Measurements from ENCODE around the gene SELENBP1.
"Not testable (repeated sequence)": the region's sequence is repeated elsewhere in the genome, so short reads cannot be mapped to it uniquely, and the experiment has no call there.

SELENBP1 gene

DNA sequence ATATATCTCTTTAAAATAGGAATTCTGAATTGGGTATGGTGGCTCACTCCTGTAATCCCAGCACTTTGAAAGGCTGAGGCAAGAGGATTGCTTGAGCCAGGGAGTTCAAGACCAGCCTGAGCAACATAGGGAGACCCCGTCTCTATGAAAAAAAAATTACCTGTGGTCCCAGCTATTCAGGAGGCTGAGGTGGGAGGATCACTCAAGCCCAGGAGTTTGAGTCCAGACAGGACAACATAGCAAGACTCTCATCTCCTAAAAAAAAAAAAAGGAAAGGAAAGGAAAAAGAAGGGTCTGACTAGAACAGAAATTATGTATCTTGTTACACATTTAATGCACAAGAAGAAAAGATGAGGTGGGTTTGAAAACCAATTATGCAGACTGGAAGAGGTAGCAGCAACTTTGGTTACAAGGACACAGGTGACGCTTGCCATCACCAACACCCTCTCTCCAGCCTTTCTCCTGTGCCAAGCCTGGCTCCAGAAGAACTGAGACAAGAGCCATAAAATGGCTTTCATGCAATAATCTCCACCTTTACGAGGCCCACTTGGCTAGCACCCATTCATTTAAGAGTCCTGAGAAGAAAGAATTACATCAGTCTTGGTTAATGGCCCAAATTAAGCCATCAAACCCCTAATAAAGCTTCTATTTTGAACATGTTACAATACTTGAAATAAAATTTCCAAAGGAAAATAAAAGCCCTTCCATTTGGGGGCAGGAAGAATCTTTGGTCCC, 4.8 kb upstream of the SELENBP1 start:
- no peak for DNase-seq (ENCODE audit: low spot score)

DNA sequence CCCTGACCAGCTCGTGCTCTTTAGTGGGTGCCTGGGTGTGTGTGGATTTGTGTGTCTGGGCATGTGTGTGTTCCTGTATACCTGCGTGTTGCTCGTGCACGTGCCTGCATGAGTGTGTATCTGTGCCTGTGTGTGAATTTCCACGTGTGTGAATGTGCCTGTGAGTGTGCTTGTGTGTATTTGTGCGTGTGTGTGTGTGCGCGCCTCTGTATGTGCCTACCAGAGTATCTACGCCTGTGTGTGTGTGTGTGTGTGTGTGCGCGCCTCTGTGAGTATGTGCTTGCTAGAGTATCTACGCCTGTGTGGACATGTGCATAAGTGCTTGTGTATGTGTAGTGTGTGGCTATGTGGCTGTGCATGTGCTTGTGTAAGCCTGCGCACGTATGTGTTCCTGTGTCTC, 691 bp upstream of the SELENBP1 start:
- no peak for DNase-seq (ENCODE audit: low spot score)

DNA sequence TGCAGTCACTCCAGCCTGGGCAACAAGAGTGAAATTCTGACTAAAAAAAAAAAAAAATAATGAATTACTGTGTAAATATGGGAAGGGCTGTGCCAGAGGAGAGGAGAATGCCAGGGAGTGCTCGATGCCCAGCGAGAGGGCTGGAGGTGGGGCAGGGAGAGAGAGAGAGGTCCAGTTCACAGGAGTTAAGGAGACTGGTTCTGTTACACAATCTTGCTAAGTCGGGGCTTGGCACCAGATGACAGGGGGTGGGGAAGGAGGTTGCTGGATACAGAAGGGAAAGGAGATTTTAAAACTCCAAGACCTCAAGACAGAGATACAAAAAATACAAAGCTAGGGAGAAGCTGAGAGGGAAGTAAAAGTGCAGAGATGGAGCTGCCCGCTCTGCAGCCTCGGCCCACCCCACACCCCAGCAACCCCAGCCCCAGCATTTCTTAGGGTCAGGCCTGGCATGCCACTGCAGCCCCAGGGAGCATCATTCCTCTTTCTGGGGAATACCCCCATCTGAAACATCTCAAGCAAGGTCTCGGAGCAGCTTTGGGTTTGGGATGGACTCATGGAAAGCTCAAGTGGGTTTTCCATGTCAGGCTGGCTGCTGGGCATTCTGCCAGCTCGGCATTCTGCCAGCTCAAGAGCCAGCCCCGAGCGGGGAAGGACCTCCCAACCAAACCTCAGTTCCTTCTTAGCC, 991 bp downstream of the SELENBP1 start:
- DNase-seq (ENCODE audit: low spot score) = no peak

DNA sequence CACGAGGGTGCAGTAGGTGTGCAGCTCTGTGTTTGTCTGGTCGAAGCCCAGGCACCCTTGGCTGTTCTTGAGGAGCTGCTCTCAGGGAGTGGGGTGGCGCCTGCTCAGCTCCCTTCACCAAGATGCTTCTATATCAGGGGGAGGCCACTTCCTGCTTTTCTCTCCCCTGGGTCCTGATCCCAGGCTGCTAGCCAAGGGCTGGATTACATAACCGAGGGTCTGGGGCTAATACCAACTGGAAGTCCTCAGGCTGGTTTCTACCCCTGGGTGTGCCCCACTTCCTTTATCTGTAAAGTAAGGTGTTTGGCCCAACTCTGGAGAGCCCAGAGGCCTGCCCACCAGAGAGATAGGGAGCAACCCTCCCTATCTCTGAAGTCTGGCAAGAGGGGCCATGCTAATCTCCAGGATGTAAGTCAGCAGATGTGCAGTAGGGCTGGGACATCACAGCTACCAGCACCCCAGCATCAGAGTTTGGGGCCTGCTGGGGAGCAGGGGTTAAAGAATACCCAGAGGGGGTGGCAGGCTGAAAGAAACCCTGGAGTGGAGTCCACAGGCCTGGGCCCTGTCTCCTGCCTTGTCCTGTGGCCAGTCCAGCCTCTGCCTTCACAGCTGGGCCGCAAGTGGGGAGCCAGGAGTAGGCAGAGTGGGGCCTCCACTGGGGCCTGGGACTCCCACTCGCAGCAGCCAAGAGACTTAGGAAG, 2.1 kb downstream of the SELENBP1 start:
- no peak for DNase-seq (ENCODE audit: low spot score)

DNA sequence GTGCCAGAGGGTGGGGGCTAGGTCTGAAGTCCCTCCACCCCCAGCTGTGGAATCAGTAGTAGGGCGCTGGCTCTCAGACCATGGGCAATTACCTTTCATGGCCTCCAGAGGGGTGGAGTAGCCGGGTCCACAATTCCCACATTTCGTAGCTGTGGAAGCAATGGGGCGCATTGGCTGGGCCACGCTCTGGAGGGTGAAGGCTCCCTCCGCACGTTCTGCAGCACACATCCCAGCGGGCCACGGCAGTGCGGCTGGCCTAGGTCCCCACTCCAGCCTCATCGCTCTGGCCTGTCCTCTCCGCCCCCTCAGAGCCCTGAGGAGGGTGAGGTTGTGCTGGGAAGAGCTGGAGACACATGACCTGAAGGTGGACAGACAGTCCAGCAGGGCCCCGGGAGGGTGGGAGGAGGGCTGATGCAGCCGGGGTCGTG, 2.9 kb downstream of the SELENBP1 start:
- DNase-seq (ENCODE audit: low spot score) = no peak

DNA sequence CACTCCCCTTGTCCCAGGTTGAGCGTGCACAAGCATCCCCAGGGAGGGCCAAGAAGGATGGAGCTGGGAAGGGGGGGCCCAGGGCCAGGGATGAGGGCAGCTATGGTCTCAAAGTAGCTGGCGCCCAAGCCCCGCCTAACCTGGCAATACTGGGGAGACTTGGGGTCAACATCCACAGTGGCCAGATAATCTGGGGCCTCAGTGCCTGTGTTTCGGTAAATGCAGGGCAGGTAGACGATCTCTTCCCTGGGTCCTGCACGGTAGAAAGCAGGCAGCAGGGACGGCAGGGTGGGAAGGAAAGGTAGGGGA, 3.2 kb downstream of the SELENBP1 start:
- DNase-seq (ENCODE audit: low spot score) = no peak

DNA sequence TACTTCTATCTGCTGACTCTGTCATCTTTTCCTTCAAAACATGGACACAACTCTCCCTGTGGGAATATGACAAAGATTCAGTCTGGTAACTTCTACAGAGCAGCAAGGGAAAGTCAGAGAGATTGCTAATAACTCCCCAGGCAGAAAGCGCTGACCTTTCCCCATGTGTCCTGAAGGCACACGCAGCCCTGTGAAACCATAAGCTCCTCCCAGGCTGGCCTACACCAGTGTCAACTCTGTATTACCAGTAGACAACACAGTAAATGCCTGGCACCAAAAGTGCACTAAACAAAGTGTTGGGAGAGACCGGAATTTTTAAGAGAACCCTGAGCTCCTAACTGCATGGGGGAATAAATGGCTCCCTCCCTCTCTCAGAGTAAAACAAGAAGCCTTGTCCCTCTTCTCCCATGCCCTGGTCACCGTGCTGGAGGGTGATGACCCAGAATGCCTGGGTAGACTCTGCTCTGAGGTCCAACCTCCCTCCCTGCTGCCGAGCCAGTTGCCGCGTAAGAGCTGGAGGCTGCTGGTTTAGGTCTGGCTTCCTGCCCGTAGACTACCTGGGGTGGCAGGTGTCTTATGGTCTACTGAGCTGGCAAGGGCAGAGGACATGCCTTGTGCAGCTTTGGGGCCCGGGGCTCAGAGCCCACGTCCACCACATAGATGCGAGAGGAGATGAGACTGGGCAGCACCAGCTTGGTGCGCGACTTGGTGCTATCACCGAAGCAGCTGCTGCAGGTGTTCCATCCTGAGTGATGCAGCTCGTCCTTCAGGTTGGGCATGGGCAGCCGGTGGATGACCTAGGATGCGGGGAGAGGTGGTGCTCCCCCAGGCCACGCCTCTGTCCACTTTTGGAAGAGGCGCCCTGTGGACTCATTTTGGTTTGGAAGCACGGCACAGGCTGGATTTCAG, 3.9 kb downstream of the SELENBP1 start:
- no peak for DNase-seq (ENCODE audit: low spot score)

DNA sequence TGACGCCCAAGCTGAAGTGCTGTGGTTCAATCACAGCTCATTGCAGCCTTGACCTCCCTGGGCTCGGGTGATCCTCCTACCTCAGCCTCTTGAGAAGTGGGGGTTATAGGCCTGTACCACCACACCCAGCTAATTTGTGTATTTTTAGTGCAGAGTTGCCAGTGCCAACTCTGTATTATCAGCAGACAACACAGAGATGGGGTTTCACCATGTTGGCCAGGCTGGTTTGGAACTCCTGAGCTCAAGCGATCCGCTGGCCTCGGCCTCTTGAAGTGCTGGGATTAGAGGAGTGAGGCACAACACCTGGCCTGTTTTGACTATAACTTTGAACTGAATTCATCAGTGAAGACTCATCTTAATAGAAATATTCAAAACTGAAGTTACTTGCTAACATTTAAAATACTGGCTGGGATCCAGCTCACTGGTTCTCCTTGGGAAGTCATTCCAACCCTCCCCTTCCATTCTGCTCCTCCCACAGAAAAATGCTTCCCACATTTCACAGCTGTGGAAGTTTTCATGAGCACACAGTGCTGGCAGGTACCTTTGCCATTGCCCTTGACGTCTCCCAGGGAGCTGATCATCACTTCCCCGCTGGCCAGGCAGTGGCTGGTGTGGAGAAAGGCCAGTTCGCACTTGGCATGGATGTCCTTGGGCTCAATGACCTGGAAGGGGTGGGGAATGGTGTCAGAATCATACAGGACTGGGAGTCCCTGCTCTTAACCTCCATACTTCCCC, 4.7 kb downstream of the SELENBP1 start:
- DNase-seq (ENCODE audit: low spot score) = no peak

DNA sequence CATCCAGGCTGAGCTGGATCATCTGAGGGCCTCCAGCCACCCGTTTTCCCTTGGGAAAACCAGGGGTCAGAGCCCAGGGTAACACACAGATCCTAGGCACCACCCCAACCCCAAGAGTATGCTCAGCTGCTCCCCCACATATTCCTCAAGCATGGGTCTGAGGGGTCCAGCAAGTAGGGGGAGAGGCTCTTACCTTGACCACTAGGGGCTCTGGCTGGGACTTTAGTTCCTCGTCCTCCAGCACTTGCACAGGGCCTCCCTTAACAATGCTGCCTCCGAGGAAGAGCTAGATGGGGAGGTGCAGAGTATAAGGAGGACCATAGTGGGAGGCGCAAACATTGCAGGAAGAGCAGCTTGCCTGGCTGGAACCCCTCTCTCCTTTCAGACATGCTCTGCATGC, 7.5 kb downstream of the SELENBP1 start:
- no peak for DNase-seq (ENCODE audit: low spot score)

DNA sequence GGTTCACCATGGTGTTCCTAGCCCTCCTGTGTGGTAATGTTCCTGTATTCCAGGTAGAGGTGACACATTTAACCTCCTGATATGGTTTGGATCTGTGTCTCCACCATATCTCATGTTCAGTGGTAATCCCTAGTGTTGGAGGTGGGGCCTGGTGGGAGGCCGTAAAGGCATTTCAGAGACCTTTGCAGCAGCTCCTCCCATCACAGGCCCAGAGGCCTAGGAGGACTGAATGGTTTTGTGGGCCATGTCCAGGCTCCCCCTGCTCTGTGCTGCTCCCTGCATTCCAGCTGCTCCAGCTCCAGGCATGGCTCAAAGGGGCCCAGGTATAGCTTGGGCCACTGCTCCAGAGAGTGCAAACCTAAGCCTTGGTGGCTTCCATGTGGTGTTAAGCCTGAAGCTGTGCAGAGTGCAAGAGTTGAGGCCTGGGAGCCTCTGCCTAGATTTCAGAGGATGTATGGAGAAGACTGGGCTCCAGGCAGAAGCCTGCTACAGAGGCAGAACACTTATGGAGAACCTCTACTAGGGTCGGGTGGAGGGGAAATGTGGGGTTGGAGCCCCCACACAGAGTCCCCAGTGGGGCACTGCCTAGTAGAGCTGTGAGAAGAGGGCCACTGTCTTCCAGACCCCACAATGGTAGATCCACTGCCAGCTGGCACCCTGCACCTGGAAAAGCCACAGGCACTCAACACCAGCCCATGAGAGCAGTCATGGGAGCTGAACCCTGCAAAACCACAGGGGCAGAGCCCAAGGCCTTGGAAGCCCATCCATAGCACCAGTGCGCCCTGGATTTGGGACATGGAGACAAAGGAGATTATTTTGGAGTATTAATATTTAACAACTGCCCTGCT, 10.0 kb downstream of the SELENBP1 start:
- DNase-seq (ENCODE audit: low spot score) = no peak

DNA sequence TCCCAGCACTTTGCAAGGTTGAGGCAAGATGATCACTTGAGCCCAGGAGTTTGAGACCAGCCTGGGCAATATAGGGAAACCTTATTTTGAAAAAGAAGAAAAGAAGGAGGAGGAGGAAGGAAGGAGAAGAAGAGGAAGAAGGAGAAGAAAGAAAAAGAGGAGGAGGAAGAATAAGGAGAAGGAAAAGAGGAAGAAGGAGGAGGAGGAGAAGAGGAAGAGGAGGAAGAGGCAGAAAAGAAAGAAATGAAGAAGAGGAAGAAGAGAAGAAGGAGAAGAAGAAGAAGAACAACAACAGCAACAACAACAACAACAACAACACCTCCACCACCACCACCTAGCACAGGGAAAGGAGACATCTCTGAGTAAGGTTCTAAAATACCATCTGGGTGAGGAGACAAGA, 10.6 kb downstream of the SELENBP1 start:
- no peak for DNase-seq (ENCODE audit: low spot score)

DNA sequence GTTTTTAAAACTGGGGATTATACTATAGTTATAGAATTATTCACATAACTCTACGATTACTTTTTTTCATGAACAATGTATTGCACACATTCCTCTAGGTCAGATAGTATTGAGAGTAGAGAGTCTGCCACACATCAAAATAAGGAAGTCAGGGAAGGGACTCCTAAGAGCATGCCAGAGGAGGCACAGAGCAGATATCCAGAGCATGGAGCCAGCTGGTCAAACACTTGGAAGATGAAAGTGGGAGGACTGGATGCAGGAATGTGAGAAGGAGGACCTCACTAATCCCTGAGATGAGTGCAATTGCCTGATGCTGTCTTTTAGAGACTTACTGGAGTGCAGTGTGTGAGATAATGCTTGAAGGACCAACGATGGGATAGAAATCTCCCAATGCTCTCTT, 15.8 kb downstream of the SELENBP1 start:
- no peak for DNase-seq (ENCODE audit: low spot score)

DNA sequence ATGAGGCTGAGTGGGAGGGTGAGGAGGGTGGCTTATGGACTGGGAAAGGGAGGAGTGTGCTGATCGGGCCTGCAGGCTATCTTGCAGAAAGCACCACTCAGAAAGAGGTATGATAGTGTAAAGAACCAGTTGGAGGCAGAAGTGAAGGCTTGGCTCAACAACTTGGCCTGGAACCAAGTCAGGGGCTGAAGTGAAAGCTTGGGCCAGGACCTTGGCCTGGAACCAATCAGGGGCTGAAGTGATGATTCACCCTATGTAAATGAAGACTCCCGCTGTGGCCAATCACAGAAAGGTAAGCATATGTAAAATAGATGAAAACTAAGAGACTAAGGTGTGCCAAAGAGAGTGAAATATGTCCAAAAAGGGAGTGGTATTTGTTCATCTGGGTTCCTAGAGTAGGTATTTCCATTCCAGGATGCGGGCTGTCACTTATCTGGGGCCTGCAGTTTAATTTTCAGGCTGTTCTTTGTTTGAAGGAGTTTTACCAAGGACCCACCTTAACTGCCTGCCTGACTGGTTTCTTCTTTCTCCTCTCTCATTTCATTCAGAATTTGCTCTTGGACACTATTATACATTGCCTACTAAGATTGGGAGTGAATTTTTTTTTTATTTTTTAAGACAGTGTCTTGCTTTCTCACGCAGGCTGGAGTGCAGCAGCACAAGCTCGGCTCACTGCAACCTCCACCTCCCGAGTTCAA, 20.3 kb downstream of the SELENBP1 start:
- DNase-seq (ENCODE audit: low spot score) = no peak

DNA sequence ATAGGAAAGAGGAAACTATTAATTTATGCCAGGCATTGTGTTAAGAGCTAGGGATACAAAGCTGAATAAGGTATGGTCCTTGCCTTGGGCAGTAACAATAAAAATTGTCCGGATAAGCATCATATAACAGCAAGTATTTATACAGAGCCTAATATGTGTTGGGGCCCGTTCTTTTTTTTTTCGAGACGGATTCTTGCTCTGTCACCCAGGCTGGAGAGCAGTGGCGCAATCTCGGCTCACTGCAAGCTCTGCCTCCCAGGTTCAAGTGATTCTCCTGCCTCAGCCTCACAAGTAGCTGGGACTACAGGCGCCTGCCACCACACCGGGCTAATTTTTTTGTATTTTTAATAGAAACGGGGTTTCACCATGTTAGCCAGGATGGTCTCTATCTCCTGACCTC, 22.2 kb downstream of the SELENBP1 start:
- DNase-seq (ENCODE audit: low spot score) = not testable (repeated sequence)

DNA sequence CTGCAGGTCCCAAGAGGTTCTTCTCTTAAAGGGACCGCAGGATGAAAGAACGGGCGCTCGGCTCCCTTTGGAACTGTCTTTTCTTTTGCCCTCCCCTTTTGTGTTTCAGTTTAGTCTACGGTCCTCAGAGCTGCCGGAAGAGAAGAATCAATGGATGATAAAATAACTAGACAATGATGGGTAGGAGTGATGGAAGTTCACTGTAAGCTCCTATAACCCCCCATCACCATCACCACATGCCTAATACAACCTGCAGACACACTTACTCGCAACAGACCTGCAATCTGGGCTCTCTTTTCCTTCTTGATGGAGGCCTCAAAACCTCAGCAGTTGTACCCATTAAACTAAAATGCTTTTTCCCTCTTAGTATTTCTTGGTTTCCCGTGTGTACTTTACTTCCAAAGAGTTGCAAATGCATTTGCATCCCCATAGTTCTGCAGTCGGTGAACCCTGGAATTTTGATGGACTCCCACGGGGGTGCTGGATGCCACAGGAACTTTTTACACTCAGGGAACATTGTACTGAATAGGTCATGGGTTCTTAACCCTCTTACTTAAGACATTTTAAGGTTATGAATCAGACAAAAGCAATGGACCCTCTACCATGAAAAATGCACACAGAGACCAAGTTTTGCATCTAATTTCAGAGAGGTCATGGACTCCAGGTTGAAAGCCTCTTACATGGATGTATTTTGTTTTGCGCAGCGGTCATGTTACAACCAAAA, 24.8 kb downstream of the SELENBP1 start:
- no peak for DNase-seq (ENCODE audit: low spot score)

DNA sequence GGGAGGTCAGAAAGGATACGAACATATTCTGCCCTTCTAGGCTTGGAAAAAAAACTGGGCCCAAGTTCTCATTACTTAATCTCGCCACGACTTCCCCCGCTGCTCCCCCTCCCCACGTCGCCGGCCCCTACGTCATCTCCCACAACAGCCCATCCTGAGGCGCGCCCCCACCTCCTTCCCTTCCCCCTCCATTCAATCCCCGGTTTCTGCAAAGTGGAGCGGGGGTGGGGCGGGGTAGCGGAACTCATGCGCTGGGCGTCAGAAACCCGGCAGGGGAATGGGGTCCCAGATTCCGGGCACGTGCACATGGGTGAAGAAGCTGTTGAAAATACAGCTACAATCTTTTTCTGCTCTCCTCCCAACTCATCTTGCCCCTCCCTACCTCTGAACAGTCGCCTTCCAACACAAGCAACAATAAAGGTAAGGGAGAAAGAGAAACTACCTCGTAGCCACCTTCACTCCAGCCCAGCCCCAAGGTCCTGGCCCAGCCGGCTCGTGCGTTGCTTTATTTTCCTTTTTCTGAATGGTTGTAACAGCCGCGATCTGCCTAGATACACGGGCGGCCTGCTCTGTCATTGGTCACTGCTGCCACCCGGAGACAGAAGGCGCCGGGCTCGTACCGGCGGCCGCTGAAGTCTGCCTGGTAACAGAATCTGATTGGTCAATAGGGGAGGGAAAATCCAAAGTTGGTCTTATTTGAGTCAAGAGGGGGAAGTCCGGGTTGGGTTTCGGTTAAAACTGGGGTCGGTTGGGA, 25.6 kb downstream of the SELENBP1 start, which contains the start of gene RFX5:
Gene RFX5, minus strand, starts transcription at position 484 of the 754 bp plus-strand sequence. CDS start 932 bp downstream, outside the sequence.
- peak; percentile 99 for DNase-seq (ENCODE audit: low spot score)

DNA sequence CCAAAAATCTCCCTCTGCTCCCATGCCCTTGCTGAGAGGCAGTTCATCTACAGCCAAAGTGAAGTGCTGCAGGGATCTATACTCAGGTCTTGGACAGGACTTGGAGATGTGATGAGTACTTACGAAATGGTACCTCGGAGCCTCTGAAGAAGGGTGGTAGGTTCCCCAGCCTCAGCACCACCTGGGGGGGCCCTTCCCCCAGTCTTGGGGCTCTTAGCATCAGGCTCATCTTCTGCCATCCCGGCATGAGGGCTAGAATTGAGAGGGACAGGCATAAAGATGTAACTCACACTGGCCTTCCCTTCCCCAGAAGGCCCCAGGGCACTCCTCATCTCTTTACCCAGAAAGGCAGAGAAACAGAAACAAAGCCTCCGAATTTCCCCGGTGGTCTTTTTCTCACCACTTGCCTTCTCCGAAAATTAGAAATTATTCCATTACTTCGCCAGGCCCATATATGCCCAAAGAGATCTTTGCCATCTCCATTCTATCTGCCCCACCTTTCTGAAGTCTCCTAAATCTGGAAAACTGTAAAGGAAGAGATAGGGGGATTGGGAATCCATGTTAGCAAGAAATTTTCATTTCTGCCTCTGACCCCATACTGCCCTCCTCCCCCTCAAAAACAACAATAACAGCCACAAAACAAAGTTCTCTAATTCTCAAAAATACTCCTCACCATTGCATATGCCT, 26.3 kb downstream of the SELENBP1 start:
- DNase-seq (ENCODE audit: low spot score) = no peak
